ENCODE data around the gene DPF3.

DNA sequence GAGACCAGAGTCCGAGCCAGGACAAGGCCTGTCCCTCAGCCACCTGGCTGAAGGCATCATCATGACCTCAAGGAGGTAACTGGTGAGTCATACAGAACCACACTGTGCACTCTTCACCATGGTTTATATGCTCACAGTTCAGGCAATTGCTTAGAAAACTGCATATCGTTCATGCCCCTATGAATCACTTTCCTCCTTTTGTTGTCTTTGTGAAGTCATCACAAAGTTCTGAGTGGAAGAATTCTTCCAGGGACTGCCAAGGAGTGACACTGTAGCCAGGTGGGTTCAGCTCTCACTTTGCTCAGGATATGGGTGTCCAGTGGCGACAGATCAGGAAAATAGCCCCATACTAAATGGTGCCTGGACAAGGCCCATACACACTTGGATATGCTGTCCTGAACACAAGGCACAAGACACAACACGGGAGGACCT, 92.5 kb downstream of the DPF3 start:
- TF ChIP-seq, protein P1, sequence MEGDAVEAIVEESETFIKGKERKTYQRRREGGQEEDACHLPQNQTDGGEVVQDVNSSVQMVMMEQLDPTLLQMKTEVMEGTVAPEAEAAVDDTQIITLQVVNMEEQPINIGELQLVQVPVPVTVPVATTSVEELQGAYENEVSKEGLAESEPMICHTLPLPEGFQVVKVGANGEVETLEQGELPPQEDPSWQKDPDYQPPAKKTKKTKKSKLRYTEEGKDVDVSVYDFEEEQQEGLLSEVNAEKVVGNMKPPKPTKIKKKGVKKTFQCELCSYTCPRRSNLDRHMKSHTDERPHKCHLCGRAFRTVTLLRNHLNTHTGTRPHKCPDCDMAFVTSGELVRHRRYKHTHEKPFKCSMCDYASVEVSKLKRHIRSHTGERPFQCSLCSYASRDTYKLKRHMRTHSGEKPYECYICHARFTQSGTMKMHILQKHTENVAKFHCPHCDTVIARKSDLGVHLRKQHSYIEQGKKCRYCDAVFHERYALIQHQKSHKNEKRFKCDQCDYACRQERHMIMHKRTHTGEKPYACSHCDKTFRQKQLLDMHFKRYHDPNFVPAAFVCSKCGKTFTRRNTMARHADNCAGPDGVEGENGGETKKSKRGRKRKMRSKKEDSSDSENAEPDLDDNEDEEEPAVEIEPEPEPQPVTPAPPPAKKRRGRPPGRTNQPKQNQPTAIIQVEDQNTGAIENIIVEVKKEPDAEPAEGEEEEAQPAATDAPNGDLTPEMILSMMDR (IDR thresholded peaks at IDR 0.05; ENCODE audit: low read depth, low read length, poor library complexity, severe bottlenecking), result no peak
- TF ChIP-seq EZH2phosphoT487 (IDR thresholded peaks at IDR 0.05; ENCODE audit: borderline replicate concordance, low read length), result no peak
